ENCODE measurements around the gene RDM1.
"Not testable (repeated sequence)": the region's sequence is repeated elsewhere in the genome, so short reads cannot be mapped to it uniquely, and the experiment has no call there.

RDM1 gene

DNA sequence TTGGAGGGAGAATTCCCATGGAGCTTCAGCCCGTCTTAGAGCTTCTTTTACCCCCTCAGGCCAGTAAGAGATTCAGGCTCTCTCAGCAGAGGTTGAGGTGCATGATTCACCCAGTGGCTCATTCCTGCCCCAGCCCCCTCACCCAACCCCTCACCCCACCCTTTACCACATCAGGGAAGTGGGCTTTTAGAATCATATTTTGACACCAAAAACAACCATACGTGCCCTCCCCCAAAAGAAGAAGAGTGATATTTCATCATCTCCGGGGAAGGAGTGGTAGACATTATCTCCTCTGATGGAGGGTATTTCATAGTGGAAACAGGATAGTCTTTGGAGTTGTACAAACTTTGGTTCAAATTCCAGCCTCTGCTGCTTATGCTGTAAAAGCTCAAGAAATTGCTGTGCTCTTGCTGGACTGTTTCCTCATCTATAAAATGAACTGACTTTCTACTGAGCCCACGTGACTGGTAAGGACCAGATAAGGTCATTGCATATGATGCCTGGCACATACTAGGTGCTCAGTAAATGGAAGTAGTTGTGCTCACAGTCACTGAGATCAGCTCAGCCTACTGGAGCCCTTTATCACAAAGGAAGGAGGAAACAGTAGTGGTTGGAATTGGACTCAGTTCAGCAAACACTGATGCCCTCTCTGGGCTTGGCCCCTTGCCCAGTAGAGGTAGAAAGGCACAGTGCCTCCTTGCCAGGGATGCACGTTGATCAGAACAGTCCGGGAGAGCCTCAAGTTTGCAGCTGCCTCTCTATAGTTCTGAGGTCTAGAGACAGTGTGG lies 32.1 kb downstream of the RDM1 start:
- no peak for FAIRE-seq

DNA sequence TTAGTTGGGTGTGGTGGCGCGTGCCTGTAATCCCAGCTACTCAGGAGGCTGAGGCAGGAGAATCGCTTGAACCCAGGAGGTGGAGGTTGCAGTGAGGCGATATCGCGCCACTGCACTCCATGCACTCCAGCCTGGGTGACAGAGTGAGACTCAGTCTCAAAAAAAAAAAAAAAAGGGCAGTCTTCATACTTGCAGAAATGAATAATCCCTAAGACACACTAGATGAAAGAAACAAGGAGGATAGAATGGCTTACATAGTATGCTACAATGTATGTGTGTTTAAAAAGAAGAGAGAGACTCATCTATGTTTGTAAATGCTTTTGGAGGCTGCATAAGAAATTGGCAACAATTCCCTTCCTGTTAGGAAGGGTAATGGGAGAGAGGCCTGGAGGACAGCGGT lies 32.8 kb downstream of the RDM1 start:
- not testable (repeated sequence) for FAIRE-seq

DNA sequence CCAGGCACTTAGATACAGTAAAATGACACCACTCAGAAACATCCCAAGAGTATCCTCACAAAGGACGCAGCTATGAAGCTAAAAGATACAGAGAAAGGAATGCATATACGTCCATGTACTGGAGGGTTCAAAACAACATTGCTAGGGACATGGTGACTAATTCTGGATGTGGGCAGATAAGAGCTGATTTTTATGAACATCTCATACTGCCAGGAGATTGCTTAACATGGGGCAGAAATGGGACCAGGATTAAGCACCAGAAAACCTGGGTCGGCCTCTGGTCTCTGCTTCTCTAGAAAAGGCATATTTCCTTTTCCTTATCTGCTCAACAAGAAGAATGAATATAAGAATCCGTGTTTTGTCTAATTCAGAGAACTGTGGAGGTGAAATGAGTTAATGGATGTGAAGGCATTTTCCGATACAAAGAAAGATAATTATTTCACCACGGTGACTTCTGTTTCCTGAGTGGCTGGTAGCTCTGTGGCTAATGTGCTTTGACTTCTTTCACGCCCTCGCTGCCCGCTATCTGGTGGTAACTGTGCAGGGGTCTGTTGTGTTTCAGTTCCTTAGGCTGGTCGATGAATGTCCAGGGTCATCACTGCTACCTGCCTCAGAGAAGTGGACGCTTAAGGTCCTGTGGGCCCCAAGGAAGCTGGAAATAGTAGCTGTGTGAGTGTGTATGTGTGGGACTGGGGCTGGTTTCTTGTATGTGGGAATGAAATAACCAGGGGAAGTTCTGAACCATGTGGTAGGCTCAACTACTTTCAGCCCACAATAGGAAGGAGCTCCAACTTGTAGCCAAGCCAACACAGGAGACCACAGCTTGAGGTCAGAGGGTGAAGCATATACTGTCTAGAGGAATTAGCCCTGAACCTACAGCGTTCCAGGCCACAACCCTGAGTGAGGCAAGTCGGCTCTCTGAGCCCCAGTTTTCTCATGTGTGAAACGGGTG lies 34.7 kb downstream of the RDM1 start:
- FAIRE-seq = no peak

- no peak for FAIRE-seq
These were observed 36.4 kb downstream of the RDM1 start for GRCh38 chr17:35894206-35894605.

DNA sequence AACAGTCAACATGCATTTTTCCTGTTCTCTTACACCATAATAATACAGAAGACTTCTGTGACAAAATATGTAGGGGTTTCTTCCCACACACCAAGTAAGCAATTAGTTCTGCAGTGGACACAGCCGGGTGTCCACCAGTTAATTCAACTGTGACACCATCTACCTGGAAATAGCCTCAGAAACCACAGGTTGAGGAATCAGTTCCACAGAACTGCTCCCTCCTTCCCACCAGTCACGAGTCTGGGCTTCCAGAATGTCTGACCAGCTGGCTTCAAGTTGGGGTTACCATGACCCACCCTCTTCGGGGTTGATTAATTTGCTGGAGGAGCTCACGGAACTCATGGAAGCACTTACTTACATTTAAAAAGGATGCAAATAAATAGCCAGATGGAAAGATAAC lies 36.8 kb downstream of the RDM1 start:
- no peak for FAIRE-seq

DNA sequence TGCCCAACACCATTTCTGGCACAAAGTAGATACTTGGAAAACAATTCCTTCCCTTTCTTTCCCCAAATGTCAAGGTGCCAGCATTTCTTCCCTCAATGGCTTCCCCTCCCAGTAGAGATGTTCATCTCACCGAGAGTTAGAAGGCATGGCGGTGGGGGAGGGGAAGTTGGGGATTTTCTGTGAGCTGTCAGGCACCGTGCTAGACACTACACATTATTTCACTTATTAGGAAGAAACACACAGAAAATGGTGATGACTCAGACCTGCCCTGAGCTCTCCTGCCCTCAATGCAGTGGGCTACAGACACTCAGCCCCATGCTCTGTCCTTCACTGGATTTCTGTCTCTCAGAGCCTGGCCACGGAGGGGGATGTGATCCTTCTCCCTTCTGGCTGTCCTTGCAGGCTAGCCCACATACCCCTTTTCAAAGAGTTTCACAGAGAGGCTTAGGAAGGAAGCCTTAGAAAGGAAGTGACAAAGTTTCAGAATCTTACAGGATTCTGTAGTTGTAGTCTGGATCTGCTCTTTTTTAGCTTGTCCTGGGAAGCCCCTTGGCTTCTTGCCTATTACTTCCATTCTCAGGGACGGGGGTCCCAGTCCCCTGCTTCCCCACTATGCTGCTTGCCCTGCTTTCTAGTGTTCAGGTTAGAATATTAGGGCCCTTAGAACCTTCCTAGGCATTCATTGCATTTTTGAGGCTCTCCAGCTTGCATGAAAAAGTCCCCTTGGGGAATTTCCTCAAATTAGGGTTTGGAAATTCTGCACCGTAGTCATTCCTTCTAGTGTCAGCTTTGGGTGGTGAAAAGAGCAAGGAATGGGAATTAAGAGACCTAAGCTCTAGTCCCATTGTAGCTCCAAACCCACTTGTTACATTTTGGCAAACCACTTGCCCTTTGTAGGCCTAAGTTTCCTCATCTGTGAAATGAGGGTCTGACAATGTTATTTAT lies 38.2 kb downstream of the RDM1 start:
- no peak for FAIRE-seq

DNA sequence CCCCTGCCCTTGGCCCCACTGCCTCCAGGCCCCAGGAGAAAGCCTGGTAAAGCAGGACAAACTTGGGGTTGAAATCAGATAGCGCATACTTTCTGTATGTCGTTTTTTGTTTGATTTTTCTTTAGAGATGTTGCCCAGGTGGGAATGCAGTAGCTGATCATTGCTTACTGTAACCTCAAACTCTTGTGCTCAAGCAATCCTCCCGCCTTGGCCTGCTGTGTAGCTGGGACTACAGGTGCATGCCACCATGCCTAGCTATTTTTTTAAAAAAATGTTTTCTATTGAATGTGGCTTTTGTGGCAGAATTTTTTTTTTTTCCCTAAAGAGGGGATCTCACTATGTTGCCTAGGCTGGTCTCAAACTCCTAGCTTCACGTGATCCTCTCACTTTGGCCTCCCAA lies 39.3 kb downstream of the RDM1 start:
- FAIRE-seq = no peak

GRCh38 chr17:35890774-35891155 lies 39.8 kb downstream of the RDM1 start:
- FAIRE-seq = no peak

- no peak for FAIRE-seq
These were observed 40.5 kb downstream of the RDM1 start for GRCh38 chr17:35889818-35890773.

- no peak for FAIRE-seq
These were observed 41.3 kb downstream of the RDM1 start for GRCh38 chr17:35889241-35889640.

GRCh38 chr17:35879773-35880654 lies 50.6 kb downstream of the RDM1 start, which contains the start of gene CCL5:
CCL5 (minus strand) TSS chr17:35880360.
- no peak for FAIRE-seq

DNA sequence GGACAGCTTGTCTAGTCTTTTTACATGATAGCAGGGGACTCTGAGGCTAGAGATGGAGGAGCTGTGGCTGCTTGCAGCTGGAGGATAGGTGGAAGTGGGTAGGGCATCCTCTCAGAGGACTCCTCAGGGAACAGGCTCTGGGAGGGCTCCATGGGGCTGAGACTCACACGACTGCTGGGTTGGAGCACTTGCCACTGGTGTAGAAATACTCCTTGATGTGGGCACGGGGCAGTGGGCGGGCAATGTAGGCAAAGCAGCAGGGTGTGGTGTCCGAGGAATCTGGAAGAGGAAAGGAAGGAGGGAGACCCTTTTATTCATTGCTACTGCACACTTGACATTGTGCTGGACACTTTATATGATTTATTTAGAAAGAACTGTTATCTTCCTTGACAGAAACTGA lies 52.2 kb downstream of the RDM1 start:
- FAIRE-seq = no peak

GRCh38 chr17:35877345-35878029 lies 53.1 kb downstream of the RDM1 start:
- no peak for FAIRE-seq

DNA sequence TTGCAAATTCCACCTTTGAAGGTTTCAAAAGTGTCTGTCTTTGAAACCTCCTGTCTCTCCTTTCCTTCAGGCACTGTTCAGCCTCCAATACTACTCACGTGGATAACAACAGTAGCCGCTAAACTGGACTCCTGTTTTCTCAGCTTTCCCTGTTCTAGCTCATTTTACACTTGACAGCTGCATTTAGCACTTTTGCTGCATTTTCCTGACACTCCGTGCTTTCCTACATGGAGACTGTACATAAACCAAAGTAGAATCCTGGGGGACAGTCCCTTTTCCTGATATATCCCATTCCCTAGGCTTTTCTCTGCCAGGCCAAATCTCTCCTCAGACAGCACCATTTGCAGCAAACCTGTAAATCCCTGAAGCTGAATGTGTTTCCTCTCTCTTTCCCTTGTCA lies 54.0 kb downstream of the RDM1 start:
- FAIRE-seq = no peak

- no peak for FAIRE-seq
These were observed 54.8 kb downstream of the RDM1 start for GRCh38 chr17:35875800-35876139.

GRCh38 chr17:35875072-35875799 lies 55.3 kb downstream of the RDM1 start:
- FAIRE-seq = no peak

- no peak for FAIRE-seq
These were observed 58.2 kb downstream of the RDM1 start for GRCh38 chr17:35872196-35872980.

Data from G401.6 (cell line).